ENCODE measurements around the gene FTCDNL1.

The FTCDNL1 gene

DNA sequence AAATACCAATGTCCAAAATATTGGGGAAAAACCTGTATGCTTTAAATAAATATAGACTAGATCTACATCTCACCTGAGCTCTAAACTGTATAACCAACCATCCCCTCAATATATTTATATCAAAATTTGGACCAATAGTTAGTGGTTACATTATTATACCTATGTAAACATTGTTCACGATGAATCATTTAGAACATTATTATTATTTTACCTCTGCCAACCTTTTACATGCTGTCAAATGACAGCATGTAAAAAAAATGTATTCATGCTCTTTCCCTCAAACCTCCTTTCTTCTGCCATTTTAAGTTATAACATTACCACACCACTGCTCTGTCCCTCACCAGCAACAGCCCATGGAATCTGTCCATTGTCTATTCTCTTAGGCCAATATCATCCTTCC lies 9.6 kb downstream of the FTCDNL1 start:
- DNase-seq = no peak

- no peak for DNase-seq
Observed at GRCh38 chr2:199838399-199838798, 12.6 kb downstream of the FTCDNL1 start.

DNA sequence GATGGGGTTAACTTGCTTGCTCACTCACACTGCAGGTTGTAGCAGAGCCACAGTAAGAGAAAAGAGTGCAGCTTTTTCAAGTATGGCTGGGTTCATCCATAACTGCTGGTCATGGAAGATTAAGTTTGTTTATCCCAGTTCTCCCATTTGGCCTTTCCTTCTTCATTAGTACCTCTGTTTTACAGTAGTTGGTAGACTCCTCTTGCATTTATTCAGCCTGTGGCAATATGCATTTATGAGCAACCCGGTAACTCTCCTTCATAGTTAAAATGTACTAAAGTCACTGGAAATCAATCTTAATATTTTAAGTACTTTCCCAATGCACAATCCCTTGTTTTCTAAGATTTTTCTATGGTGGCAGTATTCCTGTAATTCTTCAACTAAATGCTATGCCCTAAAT lies 14.0 kb downstream of the FTCDNL1 start:
- DNase-seq = no peak

DNA sequence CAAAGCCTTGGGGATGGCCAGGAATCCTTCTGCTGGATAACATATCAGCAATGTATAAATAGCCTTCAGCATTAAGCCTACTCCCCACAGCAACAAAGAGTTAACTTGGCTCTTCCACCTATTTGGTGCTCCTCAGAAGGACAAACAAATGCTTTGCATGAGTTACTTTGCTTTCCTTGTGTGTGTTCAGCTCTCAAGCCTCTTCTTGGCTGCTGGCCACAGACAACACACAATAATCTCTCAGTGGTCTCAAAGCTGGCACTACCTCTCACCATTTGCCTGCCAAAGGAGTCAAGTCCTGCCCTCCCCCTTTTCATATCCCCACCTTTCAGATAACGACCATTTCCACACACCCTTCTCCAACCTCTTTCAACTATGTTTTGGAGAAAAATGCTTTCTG lies 17.5 kb downstream of the FTCDNL1 start:
- DNase-seq = no peak

- no peak for DNase-seq
Observed at GRCh38 chr2:199830531-199830930, 20.5 kb downstream of the FTCDNL1 start.

DNA sequence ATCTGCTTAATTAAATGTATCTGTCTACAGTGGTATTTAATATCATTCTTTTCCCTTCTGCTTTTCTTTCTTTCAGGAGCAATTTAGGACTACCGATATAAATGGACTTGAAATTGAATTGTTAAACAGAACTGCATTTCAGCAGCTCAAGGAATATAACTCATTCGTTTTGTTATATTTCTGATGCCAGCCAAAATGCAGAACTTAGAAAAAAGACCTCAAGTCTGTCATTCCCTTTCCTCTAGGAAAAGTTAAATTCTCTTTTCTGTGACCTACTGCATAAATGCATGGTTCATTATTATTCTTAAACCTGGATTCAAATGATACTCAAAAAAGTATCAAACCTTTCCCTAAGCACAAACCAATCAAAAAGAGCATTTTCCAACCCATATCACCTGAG lies 21.4 kb downstream of the FTCDNL1 start:
- no peak for DNase-seq

- DNase-seq = no peak
Observed at GRCh38 chr2:199819746-199820145, 31.2 kb downstream of the FTCDNL1 start.

DNA sequence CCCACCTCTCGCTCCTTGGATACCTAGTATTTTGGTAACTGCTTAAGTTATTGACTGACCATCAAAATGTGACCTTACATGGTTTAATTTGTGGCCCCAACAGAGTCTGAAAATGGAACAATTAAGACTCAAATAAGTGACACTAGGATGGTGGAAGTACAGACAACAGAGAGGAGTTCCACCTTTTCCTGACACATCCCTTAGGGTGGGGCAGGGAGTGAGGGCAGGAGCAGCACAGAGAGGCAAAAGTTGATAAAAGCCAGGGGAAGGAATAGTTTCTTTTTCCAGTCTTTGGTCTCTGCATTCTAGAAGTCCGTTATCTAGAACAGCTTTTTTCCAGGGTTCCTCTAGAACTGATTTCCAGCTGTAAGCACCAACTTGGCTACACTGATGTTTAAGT lies 32.2 kb downstream of the FTCDNL1 start:
- no peak for DNase-seq

DNA sequence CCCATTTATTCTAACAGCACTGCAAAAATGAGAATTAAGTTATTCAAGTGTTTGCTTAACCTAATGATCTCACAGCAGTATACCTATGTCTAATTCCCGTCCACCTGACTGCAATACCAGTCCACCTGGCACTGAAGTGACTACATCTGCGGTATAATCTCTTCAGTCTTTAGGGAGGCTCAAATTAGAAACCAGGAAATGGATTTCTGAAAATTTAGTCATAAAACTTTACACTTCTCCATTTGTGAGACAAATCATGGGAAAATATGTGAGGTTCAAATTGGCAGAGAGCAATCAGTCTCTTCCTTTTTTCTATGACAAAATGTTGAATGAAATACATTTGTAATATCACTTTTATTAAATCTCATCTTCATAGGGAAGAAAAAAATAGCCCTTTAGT lies 33.0 kb downstream of the FTCDNL1 start:
- no peak for DNase-seq

DNA sequence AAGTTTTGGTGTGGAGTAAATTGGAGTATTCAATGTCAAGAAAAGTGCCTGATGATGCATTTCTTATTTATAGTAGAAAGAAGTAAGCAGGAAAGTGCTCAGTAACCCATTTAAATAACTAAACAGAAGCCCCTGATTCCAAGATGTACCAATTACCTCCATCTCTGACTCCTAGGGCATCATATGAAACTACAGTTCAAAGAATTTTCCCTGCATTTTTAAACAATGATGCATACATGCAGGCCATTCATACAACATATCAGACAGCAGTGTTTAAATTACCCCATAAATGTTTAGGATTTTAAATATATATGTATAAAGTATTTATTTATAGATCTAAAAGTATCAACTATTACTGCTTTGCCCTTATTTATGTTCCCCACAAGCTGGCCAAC lies 36.2 kb downstream of the FTCDNL1 start:
- DNase-seq = no peak

DNA sequence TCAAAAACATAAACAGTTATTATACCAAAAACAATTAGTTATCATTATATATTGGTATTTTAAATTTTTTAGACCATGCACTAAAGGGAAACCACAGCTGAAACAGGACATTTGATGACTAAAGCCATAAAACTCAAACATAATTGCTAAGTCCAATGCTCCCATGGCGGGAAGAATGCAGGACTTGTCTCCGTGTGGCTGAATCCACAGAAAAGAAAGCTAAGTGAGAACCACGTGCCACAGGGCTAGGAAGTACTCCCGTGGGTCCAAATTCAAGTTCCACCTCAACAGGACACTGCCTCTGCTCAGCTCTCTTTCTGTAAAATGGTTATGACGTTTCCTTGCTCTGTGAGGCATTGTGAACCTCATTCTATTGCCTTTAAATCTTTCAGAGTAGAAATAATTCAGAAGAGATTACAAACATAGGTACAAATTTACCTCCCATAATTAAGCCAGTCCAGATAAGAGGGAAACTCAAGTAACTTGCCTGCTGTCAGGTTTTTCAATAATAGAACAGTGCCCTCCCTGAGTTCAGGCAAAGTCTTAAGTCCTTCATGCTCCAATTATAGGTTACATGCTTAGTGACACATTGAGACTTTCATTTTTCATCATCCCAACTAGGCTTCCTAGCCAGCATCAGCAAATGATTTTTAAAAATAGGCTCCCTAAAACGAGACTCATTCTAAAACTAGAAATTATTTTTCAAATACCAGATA lies 36.7 kb downstream of the FTCDNL1 start:
- no peak for DNase-seq

DNA sequence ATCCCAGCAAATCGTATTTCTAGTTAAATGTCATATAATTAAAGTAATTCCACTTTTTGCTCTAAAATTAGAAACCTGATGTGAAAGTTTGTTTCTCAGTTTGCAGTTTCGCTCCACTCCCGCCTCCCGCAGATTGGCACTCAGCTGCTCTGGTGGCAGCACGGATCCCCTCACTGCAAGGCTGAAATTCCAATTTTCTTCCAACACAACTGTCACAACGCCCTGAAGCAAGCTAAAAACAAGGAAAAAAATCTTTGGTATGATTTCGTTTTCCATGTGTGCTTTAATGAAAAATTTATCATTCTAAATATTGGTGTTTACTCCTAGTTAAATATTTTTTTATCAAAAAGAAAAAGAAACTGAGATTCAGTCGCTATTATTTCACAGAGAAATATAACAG lies 38.5 kb downstream of the FTCDNL1 start:
- no peak for DNase-seq

DNA sequence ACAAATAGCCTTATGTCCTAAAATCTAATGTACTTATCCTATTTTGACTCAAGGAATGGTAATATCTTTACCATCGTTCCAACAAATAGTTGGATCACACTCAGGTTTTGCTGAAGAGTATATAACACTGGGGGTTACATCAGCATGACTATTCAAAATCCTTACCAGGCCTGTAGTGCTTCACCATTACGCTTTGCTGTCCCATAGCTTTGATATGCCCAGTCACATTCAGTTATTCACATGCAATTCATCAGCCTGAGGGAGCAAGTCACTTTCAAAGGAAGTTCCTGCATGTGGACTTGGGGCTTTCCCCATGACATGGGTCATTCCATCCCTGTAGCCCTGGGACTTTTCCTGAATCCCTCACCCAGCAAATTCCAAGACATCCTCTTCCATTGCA lies 39.6 kb downstream of the FTCDNL1 start:
- no peak for DNase-seq

GRCh38 chr2:199810422-199811171 lies 40.4 kb downstream of the FTCDNL1 start:
- no peak for DNase-seq

GRCh38 chr2:199807966-199808365 lies 43.0 kb downstream of the FTCDNL1 start:
- DNase-seq = no peak

- DNase-seq = no peak
Observed at GRCh38 chr2:199806179-199806578, 44.8 kb downstream of the FTCDNL1 start.

- DNase-seq = no peak
Observed at GRCh38 chr2:199804831-199805230, 46.2 kb downstream of the FTCDNL1 start.

DNA sequence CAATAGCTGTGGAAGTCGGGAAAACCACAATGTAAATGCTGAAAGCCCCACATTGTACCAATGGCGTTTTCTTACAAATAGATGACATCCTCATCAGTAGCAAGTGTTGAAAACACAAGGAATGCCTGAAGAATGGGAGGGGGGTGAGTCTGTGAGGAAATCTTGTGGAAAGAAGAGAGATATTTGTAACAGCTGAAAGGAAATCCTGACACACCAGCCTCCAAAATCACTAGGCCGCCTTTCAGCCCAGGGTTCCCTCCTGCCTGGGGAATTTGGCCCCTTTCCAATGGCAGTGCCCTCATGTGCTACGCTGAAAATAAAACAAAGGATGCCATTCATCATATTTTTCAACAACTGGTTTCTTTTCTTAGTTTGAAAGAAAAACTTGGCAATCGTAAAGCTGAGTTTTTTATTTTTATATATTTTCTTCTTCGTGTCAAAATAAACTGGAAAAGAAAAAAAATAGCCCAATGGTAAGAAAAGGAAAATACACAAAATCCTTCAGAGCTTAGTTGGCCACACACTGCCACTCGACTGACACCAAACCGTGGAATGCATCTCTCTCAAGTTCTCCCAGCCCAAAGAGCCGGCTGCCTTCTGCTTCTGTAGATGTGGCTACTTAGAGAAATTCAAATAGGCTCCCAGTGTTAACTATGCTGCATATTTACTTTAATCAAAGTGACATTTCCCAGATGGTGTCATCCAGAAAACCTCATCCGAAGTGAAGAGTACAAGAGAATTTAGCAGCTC lies 52.0 kb downstream of the FTCDNL1 start:
- DNase-seq = no peak

- no peak for DNase-seq
Observed at GRCh38 chr2:199797431-199798403, 53.3 kb downstream of the FTCDNL1 start.

- DNase-seq = no peak
Observed at GRCh38 chr2:199792381-199792780, 58.6 kb downstream of the FTCDNL1 start.

- DNase-seq = no peak
Observed at GRCh38 chr2:199791326-199791725, 59.7 kb downstream of the FTCDNL1 start.

DNA sequence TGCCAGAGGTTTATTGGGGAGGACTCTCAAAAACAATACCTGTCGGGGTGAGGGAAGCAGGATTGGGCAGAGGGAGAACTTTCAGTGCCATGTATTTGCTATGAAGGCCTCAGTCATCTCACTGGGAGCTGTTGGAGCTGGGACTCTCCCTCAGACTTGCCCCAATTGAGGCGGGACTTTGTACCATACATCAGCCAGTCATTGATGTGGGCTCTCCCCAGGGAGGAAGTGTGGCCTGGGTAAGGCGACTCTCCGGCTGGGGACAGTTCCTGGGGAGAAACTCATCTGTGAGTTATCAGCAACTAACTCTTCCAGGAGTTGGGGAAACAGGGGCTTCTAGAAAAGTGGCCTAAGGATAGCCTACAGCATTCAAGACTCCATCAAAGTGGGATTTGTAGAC lies 66.5 kb downstream of the FTCDNL1 start:
- DNase-seq = no peak

DNA sequence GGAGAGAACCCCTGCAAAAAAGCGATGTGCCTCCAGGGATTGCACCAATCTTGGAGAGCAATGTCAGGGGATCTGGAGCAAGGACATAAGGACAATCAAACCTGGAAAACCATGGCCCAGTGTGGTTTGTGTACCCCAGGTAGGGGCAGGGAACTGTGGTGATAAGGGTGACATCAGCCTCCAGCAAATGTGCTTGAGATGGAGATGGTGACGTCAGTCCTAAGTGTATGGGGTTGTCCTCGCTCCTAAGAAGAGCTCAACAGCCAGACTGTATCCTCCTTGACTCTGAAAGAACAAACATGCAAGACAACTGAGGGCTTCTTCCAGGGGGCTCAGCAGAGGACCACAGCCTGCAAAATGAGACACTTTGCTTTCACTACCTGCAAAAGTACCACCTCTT lies 71.4 kb downstream of the FTCDNL1 start:
- DNase-seq = no peak
